NCI-H2107 treated with DMSO at 0.1 percent for 48 hours (cell line): ENCODE data around the gene CAPS2.

Source experiments
- DNase-seq: peaks from one replicate; lab custom pipeline; 2025; ENCODE audit not compliant: unreplicated experiment; lab: John Stamatoyannopoulos, UW

The CAPS2 gene

GRCh38 chr12:75305412-75306332, 24.5 kb downstream of the CAPS2 start:
- DNase-seq = no peak

GRCh38 chr12:75302781-75303180, 27.3 kb downstream of the CAPS2 start:
- DNase-seq = no peak

GRCh38 chr12:75302225-75302624, 27.9 kb downstream of the CAPS2 start:
- no peak for DNase-seq

- DNase-seq = no peak
Measured at GRCh38 chr12:75294797-75295196, 35.3 kb downstream of the CAPS2 start.

GRCh38 chr12:75294336-75294735, 35.8 kb downstream of the CAPS2 start:
- no peak for DNase-seq

GRCh38 chr12:75291014-75291413, 39.1 kb downstream of the CAPS2 start:
- no peak for DNase-seq

GRCh38 chr12:75289753-75290152, 40.4 kb downstream of the CAPS2 start:
- no peak for DNase-seq

- no peak for DNase-seq
Measured at GRCh38 chr12:75288860-75289259, 41.3 kb downstream of the CAPS2 start.

GRCh38 chr12:75275702-75276101, 54.4 kb downstream of the CAPS2 start:
- no peak for DNase-seq

- no peak for DNase-seq
Measured at GRCh38 chr12:75271576-75271975, 58.5 kb downstream of the CAPS2 start.

- DNase-seq = no peak
Measured at GRCh38 chr12:75270157-75270556, 60.0 kb downstream of the CAPS2 start.

GRCh38 chr12:75269209-75269608, 60.9 kb downstream of the CAPS2 start:
- no peak for DNase-seq

GRCh38 chr12:75260316-75260715, 69.8 kb downstream of the CAPS2 start:
- DNase-seq = no peak

GRCh38 chr12:75259143-75259542, 71.0 kb downstream of the CAPS2 start:
- DNase-seq = no peak

GRCh38 chr12:75257510-75257909, 72.6 kb downstream of the CAPS2 start:
- no peak for DNase-seq

GRCh38 chr12:75245108-75245507, 85.0 kb downstream of the CAPS2 start:
- DNase-seq = no peak

- no peak for DNase-seq
Measured at GRCh38 chr12:75239987-75240386, 90.1 kb downstream of the CAPS2 start.

GRCh38 chr12:75236206-75236605, 93.9 kb downstream of the CAPS2 start:
- DNase-seq = no peak

GRCh38 chr12:75227132-75227531, 103.0 kb downstream of the CAPS2 start:
- no peak for DNase-seq
